GM18907 (cell line): Measurements from ENCODE around the gene BRIP1.
"Not testable (repeated sequence)": the region's sequence is repeated elsewhere in the genome, so short reads cannot be mapped to it uniquely, and the experiment has no call there.

Experiments used
- ATAC-seq: cut with Tn5 transposase; IDR thresholded peaks from one replicate; pipeline ENCODE4 v1.9.1; 2021; ENCODE audit warnings: mild to moderate bottlenecking, moderate library complexity; ENCODE audit not compliant: unreplicated experiment

BRIP1 gene

DNA sequence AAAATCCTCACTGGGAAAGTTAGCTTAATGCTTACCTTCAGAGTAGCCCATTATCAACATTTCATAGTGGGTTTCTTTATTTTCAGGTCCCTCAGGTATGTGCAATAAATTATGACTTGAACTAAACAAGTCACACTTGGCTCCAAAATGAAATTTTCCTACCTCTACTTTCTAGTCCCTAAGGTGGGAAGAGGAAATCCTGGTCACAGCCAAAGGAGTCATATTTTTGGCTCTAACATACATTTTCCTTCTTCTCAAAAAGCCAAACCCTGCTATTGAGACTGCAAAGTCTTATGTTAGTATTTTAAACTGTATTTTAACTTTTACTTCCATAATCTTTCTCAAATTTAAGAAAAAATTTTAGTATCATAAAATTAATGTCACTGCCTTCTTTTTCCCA is 128.9 kb downstream of the BRIP1 start:
- ATAC-seq, result no peak

DNA sequence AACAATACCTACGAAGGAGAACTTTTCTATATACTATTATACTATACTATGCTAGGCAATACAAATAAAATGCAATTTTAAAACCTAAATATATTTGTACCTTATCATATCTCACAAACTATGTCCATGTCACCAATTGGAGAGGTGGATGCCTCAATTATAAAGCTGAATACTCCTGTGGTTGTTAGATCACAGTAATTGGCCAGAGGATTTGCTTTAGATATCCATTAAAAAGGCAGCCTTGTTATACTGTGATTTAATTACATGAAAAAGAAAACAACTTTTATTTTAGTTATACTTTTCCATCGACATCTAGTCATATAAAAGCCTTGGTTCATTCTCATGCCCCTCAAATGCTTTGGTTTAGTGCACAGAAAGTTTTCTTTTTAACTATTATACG is 129.3 kb downstream of the BRIP1 start:
- ATAC-seq, result no peak

DNA sequence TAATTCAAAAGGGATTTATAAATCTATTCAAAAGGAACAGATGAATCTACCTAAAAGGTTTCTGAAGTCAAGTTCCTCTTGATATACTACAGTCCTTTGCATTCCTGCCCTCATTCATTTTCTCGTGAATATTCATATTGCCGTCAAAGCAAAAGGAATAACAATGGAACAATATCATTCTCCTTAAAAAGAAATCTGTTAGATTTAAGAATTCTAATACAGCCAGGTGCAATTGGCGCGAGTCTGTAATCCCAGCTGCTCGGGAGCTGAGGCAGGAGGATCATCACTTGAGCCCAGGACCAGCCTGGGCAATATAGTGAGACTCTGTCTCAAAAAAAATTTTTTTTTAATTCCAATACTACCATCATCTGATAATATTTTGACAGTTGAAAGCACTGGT is 130.3 kb downstream of the BRIP1 start:
- ATAC-seq, result no peak

DNA sequence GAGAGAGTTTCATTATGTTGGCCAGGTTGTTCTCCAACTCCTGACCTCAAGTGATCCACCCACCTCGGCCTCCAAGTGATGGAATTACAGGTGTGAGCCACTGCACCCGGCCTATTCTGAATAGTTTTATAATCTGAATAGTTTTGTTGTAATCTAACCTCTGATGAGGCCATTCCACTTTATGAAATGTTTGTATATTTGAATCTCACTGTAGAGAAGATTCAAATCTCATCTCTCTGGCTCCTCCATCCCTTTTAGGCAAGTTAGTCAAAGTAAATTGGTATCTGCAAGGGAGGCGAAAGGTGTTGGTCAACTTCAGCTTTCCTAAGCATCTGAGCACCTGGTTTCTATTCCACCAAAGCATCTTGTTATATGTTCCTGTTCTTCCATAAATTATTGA is 131.2 kb downstream of the BRIP1 start:
- no peak for ATAC-seq

DNA sequence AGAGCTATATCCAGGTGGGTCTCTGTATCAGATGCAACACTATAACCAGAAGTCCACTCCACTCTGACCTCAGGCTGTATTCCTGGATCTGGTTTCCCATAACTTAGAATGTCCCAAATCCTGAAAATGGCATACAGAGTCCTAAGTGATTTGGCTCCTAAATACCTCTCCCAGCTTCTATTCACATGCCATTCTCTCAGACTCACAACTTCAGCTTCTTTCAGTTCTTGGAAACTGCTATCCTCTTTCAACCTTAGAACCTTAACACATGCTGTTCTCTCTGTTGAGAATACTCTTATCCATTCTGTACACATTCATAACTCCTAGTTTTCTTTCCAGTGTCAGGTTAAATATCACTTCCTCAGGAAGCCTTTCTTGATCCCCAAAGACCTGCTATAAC is 132.0 kb downstream of the BRIP1 start:
- no peak for ATAC-seq

DNA sequence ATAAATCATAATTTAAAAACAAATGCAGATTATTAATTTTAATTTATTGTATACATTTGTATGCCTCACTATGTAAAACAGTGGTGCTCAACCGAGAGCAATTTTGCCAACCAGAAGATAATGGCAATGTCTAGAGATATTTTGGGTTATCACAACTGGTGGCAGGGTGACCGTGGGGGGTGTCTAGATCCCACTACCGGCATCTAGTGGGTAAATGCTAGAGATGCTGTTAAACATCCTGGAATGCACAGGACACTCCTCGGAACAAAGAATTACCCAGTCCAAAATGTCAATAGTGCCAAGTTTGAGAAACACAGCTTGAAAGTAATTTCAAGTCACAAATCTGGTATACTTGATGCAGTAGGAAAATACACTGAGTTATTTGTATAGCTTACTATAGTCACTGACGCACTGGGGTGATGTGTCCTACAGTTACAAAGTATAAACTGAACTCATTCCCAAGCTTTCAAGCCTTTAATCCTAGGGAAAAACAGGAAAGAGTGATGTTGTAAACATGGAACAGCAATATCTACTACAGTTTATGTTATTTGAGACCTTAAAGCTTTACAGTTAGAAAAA is 133.5 kb downstream of the BRIP1 start:
- no peak for ATAC-seq

DNA sequence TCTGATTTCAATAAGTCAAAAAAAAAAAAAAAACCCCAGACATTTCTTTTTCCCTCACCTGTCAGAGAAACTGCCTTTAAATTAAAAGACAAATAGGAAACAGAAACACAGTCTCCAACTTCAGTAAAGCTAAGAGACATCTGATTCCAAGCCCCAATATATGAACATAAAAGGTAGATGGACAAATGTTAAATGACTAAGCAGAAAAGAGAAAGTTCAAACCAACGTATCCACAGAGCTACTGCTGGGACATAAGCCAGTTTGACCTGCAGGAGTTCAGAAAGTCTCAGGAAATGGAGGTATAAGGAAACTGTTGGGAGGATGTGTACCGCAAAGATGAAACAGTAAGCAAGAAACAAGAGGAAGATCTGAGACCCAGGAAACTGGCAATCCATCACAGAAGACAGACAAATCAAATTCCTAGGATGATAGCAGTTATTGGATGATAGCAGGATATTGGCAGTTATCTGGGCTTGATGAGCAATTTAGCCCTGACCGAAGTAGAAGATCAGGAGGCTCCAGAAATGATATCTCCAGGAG is 135.0 kb downstream of the BRIP1 start:
- no peak for ATAC-seq

DNA sequence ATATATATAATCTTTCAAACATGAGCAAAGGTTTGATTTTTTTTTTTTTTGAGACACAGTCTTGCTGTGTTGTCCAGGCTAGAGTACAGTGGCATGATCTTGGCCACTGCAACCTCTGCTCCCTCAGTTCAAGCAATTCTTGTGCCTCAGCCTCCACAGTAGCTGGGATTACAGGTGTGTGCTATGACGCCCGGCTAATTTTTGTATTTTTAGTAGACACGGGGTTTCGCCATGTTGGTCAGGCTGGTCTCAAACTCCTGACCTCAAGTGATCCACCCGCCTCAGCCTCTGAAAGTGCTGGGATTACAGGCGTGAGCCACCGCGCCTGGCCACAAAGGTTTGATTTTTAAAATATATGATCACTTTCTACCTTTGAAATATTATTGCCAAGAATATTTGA is 135.5 kb downstream of the BRIP1 start:
- not testable (repeated sequence) for ATAC-seq

DNA sequence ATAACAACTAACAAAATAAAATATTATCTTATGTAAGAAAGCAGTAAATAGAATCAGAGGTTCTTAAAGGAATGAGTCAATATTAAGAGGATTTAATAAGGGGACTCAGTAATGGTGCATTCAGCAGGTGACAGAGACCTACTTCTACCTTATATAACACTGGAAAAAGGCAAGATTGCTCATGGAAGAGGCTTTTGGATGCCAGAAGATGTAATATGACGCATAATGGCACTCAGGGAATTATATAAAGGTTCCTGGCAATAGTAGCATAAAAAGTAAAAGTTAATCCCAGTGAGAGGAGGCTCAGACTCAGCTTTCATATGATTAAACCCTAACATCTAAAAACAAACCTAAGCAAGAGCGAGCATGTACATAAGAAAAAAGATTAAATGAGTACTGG is 136.4 kb downstream of the BRIP1 start:
- ATAC-seq, result no peak

DNA sequence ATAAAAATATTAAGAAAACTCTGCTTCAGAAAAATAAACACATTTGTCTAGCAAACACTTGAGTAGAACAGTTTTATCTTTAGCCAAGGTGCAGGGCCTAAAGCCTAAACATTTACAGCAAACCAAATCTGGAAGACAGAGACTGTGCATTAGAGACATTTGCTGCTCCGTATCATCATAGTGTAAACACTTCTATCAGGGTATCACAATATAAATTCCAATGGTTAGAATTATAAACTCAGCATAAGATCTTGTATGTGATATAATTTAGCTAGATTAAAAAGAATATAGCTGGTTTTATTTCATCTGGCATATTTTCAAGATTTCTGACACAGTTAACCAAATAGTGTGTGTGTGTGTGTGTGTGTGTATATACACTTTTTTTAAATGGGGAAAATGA is 138.6 kb downstream of the BRIP1 start:
- ATAC-seq, result no peak

DNA sequence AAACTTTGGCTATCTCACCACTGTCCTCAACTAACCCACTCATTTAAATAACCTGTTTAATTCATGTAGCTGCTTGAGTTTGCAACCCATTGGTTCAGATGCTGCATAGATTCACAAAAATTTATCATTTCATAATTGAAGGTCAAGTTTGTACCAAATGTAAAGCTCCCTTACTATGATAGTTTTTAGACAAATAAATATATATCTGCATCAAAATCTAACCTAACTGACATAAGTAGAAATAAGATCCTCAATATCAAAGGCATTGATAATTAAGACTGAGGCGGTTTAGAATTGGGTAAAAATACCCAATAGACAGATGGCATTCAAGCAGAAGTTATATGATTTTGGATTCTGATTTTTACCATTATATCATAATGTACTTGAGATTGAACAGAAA is 139.4 kb downstream of the BRIP1 start:
- ATAC-seq, result no peak

DNA sequence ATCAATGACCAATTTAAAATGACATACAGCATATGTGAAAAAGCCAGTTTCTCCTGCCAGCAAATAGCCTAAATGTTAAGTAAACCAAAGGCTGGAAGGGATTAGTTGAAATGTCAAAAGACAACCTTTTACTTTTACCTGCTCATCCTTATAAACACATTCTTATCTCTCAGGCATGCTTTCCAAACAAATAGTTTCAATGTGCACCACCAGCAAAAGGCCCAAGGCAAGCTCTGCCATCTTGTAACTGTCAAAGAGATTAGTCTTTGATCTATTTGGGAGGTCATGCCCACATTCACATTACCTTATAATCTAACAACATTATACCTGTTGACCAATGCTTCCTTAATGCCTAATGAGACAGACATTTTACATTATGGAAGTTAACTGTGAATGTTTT is 140.1 kb downstream of the BRIP1 start:
- no peak for ATAC-seq

DNA sequence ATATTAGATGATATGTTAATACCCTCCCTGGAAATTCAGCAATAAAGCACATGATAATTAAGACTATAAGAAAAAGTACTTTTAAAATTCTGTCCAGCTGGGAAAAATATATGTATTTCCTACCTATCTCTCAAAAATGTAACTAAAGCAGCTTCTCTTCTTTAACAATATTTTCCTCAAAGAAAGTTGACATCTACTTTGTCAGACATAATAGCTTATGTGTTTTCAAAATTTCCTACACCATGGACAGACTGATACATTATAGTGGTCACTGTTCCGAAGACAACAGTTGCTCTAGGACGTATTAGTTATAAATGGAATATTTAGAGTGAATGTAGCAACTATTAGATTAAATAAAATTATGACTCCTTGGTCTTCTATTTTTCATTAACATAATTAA is 140.9 kb downstream of the BRIP1 start:
- no peak for ATAC-seq

DNA sequence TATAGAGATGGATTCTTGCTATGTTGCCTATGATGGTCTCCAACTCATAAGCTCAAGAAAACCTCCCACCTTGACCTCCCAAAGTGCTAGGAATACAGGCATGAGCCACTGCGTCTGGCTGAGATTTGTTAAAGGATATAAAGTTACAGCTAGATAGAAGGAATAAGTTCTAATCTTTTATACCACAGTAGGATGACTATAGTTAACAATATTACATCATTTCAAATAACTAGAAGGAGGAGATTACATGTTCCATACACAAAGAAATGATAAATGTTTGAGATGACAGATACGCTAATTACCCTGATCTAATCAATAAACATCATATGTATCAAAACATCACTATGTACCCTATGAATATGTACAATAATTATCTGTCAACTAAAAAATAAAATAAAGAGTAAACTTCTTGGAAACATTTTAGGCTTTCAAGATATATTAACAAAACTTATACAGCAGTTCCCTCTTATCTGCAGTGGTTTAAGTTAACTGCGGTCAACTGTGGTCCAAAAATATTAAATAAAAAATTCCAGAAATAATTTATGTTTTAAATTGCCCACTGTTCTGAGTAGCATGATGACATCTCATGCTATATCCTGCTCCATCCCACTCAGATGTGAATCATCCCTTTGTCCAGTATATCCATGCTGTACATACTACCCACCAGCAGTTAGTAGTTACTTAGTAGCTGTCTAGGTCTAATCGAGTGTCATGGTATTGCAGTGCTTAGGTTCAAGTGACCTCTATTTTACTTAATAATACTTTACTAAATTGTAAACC is 143.1 kb downstream of the BRIP1 start:
- ATAC-seq, result no peak

DNA sequence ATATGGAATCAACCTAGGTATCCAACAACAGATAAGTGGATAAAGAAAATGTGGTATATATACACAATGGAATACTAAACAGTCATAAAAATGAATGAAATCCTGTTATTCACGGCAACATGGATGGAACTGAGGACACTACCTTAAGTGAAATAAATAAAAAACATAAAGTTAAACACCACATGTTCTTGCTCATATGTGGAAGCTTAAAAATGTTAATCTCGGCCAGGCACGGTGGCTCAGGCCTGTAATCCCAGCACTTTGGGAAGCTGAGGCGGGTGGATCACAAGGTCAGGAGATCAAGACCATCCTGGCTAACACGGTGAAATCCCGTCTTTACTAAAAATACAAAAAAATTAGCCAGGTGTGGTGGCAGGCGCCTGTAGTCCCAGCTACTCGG is 144.1 kb downstream of the BRIP1 start:
- ATAC-seq, result not testable (repeated sequence)

DNA sequence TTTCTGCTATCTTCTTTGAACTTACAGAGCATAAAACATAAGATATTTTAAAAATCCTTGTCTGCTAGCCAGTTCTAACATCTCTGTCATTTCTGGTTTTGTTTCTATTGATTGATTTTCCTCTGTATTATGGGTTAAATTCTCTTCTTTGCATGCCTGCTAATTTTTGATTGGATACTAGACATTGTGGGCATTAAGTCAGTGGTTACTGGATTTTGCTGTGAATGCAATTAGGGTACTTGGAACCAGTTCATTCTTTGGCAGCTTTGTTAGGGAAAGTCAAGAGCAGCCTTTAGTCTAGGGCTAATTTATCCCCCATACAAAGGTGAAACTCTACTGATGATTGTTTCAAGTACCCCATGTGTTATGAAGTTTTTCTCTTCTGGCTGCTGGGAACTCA is 145.3 kb downstream of the BRIP1 start:
- ATAC-seq, result no peak

DNA sequence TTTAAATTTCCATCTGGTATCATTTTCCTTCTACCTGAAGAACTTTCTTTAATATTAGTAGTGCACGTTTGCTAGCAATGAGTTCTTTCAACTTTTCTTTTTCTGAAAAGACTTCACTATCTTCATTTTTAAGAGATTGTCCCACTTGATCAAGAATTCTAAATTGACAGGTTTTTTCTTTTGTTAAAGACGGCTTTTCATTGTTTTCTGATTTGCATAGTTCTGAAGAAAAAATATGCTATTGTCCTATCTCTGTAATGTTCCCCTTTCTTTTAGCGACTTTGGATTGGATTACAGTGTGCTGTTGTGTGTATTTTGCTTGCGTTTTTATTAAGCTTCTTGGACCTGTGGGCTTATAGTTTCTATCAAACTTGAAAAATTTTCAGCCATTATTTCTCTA is 146.0 kb downstream of the BRIP1 start:
- no peak for ATAC-seq

DNA sequence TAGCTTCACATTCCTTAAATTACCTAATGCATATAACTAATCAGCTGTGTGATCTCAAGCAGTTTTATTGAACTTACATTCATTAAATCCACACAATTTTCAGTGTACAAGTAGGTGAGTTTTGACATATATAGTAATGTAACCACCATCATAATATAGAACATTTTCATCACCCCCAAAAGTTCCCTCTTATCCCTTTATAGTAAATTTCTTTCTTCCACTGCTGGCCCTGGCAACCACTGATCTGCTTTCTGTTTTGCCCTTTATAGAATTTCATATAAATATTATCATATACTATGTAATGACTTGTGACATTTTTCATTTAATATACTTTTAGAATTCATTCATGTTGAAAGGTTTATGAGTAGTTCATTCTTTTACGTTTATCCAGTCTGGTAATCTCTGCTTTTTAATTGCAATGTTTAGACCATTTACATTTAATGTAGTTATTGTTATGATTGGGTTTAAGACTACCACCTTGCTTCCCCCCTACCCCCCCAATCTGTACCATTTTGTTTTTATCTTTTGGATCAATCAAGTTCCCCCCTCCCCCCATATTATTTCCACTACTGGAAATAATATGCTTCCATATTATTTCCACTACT is 147.0 kb downstream of the BRIP1 start:
- no peak for ATAC-seq

DNA sequence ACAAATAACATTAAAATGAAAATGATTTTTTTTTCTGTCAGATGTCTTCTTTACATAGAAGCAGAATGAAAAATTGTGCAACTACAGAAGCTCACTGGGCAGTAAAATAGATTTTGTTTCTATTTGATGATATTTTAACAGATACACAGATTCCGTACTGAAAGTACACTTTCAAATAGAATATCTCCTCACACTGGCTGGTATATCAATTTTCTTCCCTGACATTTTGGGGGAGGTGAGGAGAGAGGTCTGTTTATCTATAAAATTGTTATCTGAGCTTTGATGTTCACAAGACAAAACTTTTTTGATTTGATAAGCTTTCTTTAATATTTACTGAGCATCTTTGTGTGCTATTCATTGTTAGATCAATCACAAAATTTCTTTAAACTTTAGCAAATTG is 148.0 kb downstream of the BRIP1 start:
- no peak for ATAC-seq

DNA sequence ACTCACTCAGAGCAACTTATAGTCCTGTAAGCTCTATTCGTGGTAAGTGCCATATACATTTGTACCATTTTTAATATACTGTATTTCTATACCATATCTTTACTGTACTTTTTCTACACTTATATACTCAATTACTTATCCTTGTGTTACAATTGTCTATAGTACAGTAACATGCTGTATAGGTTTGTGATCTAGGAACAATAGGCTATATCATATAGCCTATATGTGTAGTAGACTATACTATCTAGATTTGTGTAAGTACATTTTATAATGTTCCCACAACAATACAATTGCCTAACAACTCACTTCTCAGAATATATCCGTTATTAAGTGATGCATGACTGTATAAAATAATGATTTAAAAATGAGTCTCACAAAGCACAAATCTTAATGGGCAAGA is 149.0 kb downstream of the BRIP1 start:
- no peak for ATAC-seq

DNA sequence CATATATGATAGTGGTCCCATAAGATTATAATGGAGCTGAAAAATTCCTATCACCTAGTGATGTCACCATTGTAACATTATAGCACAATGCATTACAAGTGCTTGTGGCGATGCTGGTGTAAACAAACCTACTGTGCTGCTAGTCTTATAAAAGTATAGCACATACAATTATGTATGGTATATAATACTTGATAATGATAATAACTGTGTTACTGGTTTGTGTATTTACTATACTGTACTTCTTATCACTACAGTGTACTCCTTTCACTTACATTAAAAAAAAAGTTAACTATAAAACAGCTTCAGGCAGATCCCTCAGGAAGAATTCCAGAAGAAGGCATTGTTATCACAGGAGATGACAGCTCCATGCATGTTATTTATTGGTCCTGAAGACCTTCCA is 150.3 kb downstream of the BRIP1 start:
- no peak for ATAC-seq

DNA sequence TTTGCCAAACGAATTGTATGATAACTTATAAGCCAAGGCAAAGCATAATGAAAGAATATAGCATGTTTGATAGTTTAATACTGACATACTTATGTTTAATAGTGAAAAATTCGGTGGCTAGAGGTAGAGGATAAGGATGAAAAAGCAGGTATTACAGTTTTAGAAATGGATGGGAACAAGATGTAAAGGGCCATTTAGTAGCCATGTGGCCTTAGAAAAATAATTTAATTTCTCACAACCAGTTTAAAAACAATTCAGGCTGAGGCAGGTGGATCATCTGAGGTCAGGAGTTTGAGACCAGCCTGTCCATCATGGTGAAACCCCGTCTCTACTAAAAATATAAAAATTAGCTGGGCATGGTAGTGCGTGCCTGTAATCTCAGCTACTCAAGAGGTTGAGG is 152.8 kb downstream of the BRIP1 start:
- ATAC-seq, result no peak
